Endometrial microvascular endothelial cells (primary cell): Measurements from ENCODE around the gene MPPED1. TPM values are rescaled to one million over a fixed set of nuclear protein-coding genes. Genes with fewer than 3 reads are reported as not detected.

Experiments used
- in situ Hi-C: cut with HindIII; loops from 2 replicates; pipeline ENCODE4 v1.10.0; 2017; ENCODE audit warnings: low sequenced_read_pairs, low pct_unique_long_range_greater_than_20kb; ENCODE audit errors: inconsistent ontology term
- total RNA-seq: library from RNA; depleted of rRNA; stranded (reverse); fragments of >200 nt; gene quantifications from one replicate; pipeline ENCODE4 v1.2.3, GENCODE V29; 2015; ENCODE audit errors: inconsistent ontology term

Gene MPPED1
- total RNA-seq, 1 donor from 2014 or later, result 0.19 TPM

DNA sequence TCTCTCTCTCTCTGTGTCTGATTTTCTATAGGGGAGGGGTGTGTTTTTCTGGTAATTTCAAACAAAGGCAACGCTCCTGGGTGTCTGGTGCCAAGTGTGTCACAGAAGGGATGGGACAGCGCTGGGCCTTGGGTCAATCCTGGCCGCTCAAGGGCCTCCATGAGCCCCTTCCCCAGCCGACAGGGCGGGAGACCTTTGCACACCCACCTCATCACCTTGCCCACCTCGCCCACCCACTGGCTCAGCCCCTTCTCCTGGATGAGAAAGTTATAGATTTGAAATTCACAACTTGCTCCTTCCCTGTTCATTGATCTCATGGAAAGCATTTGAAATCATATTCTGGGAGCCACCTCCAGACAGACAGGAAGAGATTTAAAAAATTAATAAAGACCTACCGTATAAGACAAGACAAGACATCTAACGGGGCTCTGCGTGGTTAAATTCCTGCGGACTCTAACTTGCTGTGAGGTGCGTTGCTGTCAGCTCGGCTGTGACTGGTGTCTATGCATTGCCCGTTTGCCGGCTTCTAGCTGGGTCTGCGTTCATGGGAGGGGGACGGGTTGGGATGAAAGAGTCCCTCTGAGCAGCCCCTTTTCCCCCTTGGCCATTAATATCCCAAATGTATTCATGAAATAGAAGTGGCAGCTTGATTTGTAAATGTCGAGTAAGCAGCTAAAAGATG lies 27.0 kb downstream of the MPPED1 start:
- in situ Hi-C loops, result no loop called here

DNA sequence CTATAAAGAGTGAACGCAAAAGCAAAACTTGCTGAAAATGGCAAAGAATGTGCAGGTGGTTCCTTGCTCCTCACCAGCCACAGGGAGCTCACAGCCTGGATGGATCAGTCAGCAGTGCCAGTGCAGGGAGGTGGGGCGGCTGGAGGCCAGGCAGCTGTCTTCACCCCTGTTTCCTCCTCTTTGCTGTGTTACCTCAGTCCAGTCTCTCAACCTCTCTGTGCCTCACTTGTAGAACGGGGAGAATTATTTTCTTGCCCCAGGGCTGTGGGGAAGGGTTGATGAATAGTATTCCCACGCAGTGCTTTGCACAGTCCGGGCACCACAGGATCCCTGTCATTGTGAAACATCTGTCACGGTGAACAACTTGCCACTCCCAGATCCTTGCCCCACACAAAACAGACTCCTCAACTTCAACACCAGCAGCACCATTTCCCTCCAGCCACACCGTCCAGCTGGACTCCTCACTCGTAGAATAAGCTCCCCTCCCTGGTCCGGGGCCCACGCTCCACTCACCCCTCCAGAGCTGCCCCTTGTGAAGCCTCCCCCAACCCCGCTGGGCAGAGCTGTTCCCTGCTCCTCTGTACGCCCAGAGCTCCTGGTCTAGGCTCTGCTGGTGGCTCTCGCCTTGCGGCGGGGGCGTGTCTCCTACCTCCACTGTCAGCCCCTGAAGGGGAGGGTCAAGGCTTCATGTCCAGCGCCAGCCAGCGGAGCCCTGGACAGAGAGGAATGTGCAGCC lies 27.7 kb downstream of the MPPED1 start:
- in situ Hi-C loops, result no loop called here

DNA sequence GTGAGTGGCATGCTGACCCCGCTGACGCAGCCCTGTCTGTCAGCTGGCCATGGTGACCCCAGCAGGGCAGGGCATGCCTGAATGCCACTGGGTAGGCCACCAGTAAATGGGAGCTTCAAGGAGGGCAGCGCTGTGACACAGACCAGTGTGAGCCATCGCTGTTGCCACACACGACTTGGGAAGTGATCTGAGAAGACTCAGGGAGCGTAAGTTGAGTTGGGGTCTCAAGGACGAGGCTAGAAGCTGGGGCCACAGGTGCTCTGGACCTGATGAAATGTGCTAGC lies 28.2 kb downstream of the MPPED1 start:
- in situ Hi-C loops, result no loop called here

DNA sequence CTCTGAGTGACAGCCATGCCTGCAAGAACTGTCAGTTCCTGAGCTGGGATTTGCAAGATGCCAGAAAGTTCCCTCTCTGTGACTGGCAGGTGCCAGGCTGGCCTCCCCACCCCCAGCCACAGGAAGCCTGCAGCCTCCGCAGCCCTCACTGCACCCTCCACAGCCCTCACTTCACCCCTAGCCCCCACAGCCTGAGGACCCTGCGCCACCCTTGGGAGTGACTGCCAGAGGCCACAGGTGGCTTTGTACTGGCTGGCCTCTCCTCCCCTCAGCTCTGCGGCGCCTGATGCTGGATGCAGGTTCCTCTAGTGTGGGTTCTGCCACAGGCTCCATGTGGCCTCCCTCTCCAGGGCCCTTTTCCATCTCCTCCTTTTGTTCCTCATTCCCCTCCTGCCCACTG lies 28.7 kb downstream of the MPPED1 start:
- in situ Hi-C loops, result no loop called here

DNA sequence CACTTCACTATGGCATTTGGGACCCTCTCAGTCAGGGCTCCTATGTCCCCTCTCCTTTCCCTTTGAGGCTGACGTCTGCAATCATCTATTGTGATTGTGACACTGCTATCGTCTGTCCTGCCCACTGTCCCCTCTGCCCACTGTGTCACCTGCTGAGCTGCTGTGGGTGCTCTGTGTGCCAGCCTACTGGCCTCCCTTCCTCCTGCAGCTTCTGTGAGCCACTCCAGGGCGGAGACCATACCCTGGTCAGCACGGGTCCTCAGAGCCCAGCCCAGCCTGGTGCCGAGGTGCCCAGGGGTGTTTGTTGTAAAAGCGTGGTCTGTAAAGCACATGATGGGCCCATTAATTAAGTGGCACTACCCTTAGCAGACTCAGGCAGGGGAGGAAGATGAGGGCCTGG lies 29.4 kb downstream of the MPPED1 start:
- in situ Hi-C loops, result no loop called here

DNA sequence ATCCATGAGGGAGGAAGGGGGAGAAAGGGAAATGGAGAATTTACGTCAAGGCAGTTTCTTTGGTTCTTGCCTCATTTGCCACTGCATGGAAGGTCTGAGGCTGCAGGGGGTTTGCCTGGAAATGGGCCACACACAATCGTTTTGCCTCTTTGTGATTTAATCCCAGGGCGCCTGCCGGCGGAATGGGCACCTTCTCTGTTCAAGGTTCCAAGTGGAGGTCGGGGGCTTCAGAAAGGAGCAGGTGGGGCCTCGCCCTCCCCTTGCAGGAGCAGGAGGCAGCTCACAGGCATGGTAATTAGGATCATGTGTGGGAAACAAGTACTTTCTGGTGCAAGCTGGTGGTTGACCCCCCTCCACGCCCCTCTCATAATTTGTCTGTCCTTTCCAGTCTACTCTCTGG lies 29.9 kb downstream of the MPPED1 start:
- in situ Hi-C loops, result no loop called here

DNA sequence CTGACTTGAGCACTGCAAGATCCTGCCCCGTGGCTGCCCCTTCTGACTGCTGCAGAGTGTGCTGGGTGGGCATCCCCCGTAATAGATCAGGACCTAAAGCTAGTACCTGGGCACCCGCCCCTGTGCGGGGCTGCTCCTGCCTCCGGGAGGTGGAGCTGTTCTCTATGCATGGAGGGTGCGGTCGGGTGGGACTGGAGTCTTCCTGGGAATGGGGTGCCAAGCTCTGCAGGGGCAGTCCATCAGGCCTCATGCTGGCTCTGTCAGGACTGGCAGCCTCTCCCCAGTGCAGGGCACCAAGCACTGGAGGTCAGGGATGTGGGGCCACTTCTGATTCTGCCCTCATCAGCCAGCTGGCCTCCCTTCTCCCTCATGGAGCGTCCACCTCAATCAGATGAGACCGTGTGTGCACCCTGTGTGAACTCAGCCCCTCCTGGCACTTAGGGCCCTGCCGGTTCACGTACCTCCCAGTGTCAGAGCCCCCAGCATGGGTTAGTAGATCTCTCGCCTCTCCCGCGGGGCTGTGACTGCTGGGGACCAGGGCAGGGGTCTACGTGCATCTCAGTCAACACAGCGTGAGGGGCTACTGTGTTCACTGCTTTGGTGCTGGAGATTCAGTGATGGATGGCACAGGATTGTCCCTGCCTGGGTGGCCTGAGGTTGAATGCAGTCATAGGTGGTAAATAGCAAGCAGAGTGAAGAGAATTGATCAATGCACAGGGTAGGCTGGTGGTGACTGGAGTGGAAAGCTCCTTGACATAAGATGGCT lies 30.8 kb downstream of the MPPED1 start:
- in situ Hi-C loops, result no loop called here

DNA sequence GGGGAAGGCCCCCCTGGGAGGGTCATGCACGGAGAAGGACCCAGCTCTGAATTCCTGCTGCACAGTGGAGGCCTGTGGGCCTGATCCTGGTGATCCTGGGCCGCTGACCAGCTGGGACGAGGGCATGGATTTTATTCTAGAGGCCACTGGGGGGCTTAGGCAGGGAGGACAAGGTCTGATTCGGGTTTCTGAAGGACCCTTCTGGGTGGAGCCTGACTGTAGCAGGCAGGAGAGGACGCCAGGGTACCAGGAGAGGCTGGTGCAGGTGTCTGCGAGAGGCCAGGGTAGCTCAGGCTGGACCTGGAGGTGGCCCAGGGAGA lies 31.3 kb downstream of the MPPED1 start:
- in situ Hi-C loops, result no loop called here

DNA sequence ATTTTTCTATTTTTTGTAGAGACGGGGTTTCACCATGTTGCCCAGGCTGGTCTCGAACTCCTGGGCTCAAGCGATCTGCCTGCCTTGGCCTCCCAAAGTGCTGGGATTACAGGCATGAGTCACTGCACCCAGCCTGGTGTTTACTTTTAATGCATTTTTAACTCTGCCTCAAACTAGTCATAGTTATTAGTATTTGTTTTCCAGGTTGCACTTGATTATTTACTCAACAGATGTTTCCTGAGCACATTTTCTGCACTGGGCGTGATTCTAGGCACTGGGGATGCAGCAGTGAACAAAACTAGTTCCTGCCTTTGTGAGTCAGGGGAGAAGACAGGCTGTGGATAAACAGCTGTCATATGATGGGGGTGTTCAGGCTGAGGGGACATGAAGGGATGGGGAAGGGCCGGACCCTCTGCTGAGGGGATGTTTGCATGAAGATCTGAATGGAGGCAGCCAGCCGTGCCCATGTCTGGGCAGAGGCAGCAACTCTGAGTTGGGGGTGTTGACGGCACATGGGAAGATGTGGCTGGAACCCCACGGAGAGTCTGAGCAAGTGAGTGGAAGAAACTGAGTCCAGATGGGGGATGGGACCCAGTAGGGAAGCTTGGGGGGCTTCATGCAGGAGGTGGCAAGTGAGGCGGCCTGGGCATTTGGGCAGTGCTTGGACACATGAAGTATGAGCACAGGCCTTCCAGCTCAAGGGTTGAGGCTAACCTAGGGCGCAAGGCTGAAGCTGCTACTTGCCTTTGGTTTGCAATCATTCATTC lies 34.4 kb downstream of the MPPED1 start:
- in situ Hi-C loops, result no loop called here

DNA sequence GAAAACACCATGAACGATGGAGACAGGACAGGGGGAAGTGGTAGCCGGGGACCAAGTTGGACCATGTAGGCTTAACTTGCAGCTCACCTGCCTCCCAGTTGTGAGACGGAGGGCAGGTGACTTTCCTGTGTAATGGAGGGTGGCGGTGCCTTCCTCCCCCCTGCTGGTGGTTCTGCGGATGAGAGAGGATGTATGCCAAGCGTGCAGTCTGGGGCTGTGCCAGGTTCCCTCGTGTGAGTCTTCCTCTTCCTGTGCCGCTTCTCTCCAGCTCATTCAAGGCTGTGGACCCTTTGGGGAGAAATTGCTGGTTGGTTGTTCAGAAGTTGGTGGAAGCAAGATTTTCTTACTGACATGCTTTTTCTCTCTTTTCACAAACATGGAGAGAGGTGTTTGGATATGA lies 35.1 kb downstream of the MPPED1 start:
- in situ Hi-C loops, result no loop called here

DNA sequence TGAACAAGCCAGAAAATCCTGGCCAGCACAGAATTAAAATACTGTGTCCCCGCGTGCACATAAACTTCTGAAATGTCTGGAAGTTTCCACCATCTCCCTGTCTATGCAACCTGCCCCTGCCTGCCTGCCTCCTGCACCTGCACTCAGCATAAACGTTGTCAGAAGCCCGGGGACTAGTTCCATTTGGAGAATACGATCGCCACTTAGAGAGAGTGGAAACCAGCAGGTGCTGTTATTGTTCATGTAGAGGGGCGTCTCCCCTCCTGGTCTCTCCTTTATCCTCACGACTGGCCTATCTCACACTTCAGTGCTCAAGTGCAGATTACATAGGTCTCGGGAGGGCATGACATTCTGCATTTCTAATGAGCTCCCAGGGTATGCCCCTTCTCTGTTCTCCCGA lies 35.6 kb downstream of the MPPED1 start:
- in situ Hi-C loops, result no loop called here

DNA sequence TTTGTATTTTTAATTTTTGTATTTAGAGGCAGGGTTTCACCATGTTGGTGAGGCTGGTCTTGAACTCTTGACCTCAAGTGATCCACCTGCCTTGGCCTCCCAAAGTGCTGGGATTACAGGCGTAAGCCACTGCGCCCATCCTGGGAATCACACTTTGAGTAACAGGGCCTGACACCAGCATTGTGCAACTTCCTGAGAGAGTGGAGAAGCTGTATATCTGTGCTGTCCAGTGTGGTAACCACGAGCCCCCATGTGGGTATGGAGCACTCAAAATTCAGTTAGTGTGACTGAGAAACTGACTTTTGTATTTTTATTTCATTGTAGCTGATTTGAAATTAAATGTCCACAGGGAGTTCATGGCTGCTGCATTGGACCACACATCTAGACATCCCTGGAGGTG lies 36.2 kb downstream of the MPPED1 start:
- in situ Hi-C loops, result no loop called here

DNA sequence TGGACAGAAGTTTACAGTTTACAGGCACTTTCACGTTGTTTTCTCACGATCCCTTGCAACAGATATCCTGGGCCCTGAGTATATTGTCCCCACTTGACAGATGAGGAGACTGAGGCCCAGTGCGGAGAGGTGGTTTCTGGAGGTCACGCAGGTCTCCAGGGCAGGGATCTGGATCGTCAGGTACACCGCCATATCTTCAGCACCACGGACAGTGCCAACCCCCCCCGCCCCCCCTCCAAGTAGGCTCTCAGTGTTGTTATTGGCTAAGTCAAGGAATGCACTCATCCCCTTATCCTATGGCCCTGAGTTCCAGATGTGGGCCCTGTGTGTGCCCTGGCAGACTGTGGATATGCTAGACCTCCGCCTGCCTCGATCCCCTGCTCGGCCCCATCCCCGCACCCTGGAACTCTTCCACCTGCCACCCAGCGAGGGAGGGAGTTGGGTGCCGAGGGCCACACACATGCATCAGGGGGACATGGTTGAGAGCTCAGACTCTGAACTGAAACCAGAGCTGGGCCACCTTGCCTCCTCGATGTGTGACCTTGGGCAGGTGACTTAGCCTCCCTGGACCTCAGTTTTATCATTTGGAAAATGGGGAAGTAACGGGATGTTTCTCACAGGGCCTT lies 37.5 kb downstream of the MPPED1 start:
- in situ Hi-C loops, result no loop called here

DNA sequence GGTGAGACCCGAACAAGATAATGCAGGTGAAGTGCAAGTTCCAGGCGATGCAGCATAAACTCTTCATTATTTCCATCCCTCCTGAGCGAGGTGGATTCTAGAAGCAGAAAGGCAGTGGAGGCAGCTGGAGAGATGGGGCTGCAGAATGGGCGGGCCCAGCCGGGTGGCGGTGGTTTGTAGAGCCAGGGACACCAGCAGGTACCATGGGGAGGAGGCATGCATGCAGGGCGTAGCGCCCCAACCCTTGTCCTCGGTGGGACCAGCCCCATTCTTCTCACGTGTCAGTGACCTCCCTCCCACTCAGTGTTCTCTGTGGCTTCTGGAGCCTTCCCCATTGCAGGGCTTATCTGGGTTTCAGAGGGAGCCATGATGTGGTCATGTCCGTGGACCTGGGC lies 38.0 kb downstream of the MPPED1 start:
- in situ Hi-C loops, result no loop called here

DNA sequence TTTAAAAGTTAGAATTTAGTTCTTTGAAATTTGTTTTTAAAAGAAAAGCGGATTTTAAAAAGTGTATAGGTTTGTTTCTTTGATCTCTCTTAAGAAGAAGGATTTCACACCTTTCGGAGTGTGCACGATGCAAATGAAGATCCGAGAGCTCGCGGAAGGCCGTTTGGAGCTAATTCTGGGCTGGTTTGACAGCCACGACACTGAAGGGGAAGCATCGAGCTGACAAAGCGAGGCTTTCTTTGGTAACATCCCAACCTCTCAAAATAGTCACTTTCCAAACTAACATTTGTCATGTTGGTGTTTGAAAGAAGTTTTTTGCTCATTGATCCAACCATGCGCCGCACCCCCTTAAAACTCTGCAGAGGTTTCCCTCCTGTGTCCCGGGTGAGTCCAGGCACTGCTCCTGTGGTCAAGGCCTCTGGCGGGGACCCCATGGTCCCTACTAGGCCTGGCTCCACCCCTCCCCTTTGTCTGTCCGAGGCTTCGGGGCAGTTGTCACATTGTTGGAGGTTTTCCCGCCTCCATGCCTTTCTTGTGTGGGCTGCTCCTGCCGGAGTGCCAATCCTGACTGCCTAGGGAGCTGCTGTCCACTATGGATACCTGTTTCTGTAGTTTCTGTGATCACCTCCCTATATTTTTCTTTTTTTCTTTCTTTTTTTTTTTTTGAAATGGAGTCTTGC lies 39.7 kb downstream of the MPPED1 start:
- in situ Hi-C loops, result no loop called here

DNA sequence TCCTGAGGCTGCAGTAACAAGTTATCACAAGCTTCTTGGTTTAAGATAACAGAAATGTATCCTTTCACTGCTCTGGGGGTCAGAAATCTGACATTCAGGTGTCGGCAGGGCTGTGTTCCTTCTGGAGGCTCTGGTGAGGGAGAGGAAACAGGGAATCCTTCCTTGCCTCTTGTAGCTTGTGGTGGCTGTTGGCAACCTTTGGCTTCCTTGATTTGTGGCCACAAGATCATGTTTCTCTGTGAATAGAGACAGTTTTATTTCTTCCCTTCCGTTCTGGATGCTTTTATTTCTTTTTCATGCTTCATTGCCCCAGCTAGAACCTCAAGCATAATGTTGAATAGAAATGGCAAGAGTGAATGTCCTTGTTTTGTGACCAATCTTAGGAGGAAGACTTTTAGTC lies 44.0 kb downstream of the MPPED1 start:
- in situ Hi-C loops, result no loop called here

DNA sequence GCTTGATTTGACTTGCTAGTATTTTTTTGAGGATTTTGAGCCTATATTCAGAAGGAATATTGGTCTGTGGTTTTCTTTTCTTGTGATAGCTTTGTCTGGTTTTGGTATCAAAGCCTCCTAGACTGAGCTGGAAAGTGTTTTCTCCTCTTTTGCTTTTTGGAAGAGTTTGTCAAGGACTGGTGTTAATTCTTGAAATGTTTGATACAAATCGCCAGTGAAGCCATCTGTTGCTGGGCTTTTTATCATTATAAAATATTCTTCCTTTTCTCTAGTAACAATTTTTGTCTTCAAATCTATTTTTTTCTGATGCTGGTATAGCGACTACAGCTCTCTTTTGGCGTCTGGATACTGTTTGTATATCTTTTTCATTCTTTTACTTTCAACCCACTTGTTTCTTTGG lies 45.2 kb downstream of the MPPED1 start:
- in situ Hi-C loops, result no loop called here

DNA sequence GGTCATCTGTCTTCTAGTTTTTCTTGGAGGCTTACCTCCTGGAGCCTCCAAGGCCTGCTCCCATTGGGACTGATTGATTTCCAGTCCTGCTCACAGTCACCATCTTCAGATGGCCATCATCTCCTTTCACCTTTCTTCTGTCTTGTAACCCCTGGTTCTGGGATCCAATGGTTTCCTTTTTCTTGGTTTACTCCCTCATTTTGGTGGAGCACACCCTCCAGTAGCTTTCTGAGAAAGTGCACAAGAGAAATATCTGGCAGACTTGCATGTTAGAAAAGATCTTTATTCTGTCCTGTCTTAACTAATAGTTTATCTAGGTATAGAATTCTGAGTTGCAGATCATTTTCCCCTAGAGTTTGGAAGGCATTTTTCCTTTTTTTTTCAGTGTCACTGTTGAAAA lies 50.9 kb downstream of the MPPED1 start:
- in situ Hi-C loops, result no loop called here

DNA sequence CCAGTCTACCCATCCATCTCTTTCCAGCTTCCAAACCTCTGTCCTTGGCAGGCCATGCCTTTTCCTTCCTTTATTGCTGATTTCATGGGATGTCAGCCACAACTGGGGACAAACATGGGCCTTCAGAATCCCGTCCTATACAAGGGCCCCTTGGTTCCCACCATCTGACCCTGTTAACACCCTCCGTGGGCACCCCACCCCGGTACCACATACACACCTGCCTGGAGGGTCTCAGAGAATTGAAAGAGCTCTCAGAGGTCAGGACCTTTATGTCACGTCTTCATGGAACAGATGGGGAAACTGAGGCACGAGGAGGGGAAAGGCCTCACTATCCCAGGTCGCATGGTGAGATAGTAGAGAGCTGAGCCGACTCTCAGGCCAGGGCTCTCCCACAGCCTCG lies 53.0 kb downstream of the MPPED1 start:
- in situ Hi-C loops, result no loop called here
